GM13976 (cell line): ENCODE results near the gene DNMT3B.

ENCODE experiments used
- DNase-seq: peaks from one replicate; pipeline ENCODE4 v3.0.0; 2012; ENCODE audit warnings: low spot score
- in situ Hi-C: fragments of 300-500 bp; cut with MboI; formaldehyde crosslinking; loops from one replicate; pipeline ENCODE4 v1.12.0; 2022; ENCODE audit warnings: low sequenced_read_pairs, mixed read lengths, inconsistent platforms; ENCODE audit not compliant: unreplicated experiment
- TF ChIP-seq, protein P1 (sequence below): IDR thresholded peaks from 2 replicates; pipeline ENCODE4 v1.5.1; 2012; ENCODE audit warnings: borderline replicate concordance, mild to moderate bottlenecking; ENCODE audit not compliant: insufficient read depth; ENCODE audit errors: extremely low read depth, missing control alignments, control extremely low read depth

Gene DNMT3B

DNA sequence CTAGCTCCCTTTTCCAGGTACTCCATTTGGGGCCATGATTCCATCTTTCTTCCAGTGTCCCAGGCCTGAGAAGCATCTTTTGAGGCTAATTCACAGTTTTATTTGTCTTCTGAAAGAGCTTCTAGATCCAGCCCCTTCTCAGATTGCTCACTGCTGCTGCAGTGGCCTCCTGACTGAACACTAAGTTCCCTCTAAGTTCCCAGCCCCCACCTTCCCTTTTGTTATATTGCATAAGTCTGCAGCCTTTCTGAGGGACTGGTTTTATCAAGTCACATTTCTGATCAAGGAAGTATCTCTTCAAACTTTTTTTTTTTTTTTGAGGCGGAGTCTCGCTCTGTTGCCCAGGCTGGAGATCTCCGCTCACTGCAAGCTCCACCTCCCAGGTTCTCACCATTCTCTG is 68.3 kb downstream of the DNMT3B start:
- TF ChIP-seq, protein P1, sequence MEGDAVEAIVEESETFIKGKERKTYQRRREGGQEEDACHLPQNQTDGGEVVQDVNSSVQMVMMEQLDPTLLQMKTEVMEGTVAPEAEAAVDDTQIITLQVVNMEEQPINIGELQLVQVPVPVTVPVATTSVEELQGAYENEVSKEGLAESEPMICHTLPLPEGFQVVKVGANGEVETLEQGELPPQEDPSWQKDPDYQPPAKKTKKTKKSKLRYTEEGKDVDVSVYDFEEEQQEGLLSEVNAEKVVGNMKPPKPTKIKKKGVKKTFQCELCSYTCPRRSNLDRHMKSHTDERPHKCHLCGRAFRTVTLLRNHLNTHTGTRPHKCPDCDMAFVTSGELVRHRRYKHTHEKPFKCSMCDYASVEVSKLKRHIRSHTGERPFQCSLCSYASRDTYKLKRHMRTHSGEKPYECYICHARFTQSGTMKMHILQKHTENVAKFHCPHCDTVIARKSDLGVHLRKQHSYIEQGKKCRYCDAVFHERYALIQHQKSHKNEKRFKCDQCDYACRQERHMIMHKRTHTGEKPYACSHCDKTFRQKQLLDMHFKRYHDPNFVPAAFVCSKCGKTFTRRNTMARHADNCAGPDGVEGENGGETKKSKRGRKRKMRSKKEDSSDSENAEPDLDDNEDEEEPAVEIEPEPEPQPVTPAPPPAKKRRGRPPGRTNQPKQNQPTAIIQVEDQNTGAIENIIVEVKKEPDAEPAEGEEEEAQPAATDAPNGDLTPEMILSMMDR: no peak
- DNase-seq: no peak
- in situ Hi-C loops: no loop called here

DNA sequence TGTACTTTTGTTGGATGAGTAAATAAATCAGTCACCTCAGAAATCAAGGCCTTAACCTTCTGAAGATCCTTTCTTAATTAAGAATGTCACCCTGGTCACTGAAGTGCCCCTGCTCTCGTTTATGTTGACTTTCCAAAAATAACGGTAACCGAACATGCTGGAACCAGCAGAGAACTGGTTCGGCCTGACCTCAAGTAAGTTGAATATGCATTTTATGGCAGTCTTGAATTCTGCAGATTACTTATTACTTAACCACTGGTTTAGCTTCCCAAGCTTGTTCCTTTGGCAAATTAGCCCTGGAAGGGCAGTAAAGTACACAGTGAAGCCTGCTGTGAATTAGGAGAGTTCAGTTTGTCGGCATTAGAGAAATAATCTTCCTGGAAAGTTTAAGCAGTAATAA is 69.8 kb downstream of the DNMT3B start:
- TF ChIP-seq, protein P1: no peak
- in situ Hi-C loops: no loop called here
- no peak for DNase-seq

DNA sequence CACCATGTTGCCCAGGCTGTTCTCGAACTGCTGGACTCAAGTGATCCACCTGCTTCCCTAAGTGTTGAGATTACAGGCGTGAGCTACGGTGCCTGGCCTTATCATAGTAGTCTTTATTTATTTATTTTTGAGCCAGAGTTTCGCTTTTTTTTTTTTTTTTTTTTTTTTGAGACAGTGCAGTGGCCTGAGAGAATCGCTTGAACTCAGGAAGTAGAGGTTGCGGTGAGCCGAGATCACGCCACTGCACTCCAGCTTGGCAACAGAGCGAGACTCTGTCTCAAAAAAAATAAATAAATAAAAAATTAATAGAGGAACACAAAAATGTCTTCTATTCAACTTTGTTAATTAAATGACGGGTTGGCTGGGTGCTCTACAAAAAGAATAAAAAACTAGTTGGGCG is 70.5 kb downstream of the DNMT3B start:
- in situ Hi-C loops: no loop called here
- TF ChIP-seq, protein P1: no peak

DNA sequence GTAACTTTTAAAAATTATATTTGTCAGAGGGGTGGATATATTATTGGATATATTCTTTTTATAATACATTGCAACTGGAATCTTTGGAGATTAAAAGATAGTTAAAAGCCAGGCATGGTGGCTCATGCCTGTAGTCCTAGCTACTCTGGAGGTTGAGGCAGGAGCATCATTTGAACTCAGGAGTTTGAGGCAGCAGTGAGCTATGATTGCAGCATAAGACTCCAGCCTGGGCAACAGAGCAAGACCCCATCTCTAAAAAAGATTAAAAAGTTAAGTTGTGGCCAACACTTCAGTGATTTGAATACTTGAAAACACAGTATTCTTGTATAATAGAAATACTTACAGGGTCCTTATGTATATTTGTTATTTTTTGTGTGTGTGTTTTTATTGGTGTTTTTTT is 72.8 kb downstream of the DNMT3B start:
- no peak for DNase-seq
- in situ Hi-C loops: no loop called here
- TF ChIP-seq, protein P1: no peak

More for the DNA sequence above, 70.5 kb downstream of the DNMT3B start:
- no peak for DNase-seq

DNA sequence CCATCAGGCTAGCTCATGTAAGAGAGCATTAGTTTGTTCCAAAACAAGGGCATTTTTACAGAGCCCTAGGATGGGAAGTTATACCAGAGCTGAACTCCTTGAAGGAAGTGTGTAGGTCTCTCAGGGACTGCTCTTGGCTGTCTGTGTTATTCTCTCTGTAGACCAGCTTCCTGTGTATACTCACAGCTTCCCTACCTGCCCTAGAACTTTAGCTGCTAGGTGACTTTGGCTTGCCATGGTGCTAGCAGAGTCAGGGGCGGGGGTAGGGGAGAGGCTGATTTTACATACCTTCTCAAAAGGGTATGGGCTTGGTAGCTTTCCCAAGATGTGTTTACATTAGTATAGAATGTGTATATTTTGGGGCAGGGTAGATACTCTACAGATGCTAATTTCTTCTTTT is 75.0 kb downstream of the DNMT3B start:
- no peak for DNase-seq
- in situ Hi-C loops: no loop called here
- TF ChIP-seq, protein P1: no peak

DNA sequence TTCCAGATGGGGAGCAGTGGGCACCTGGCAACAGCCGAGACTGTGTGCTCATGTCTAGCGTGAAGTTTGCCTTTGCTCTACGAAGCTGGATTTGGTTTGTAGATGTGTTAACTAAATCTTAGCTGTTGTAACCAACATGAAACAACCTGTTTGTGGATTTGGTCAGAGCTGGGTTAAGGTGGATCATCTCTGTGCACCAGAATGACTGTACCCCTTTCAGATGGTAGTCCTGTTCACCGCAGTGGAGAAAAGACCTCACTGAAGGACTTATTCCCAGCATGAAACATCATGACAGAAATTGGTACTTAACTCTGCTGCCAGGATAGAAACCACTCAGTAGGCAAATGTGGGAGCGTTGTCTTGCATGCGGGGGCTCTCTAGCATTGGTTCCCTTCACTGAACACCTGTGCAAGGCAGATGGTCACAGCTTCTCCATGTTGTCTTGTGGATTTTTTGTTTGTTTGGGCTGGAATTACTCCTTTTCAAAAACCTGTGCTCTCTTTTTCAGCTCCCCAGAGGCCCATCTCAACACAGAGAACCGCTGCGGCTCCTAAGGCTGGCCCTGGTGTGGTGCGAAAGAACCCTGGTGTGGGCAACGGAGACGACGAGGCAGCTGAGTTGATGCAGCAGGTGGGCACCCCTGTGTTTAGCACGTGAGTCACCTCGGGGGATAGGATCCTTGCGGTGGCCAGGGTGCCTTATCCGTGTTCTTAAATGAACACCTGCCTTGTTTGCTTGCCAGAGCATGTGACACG is 77.2 kb downstream of the DNMT3B start:
- in situ Hi-C loops: no loop called here
- TF ChIP-seq, protein P1: no peak
- DNase-seq: no peak
